ENCODE results near the gene STARD3. TPM values are rescaled to one million over a fixed set of nuclear protein-coding genes. Genes with fewer than 3 reads are reported as not detected.

The STARD3 gene
- total and polyA plus RNA-seq, 9 of the 15 experiments (the other 6 are each of a cell fraction or from before 2014, with no cell fraction given) = 0.63 to 87.0 (median 46.0) TPM

GRCh38 chr17:39650121-39650579, 13.2 kb downstream of the STARD3 start (continued):
- no peak for TF ChIP-seq ATF6 (CRISPR knock-in tag; IDR thresholded peaks at IDR 0.05)
- no peak for TF ChIP-seq ZNF232 (CRISPR knock-in tag; IDR thresholded peaks at IDR 0.05)
- TF ChIP-seq, protein P1, sequence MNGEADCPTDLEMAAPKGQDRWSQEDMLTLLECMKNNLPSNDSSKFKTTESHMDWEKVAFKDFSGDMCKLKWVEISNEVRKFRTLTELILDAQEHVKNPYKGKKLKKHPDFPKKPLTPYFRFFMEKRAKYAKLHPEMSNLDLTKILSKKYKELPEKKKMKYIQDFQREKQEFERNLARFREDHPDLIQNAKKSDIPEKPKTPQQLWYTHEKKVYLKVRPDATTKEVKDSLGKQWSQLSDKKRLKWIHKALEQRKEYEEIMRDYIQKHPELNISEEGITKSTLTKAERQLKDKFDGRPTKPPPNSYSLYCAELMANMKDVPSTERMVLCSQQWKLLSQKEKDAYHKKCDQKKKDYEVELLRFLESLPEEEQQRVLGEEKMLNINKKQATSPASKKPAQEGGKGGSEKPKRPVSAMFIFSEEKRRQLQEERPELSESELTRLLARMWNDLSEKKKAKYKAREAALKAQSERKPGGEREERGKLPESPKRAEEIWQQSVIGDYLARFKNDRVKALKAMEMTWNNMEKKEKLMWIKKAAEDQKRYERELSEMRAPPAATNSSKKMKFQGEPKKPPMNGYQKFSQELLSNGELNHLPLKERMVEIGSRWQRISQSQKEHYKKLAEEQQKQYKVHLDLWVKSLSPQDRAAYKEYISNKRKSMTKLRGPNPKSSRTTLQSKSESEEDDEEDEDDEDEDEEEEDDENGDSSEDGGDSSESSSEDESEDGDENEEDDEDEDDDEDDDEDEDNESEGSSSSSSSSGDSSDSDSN (IDR thresholded peaks at IDR 0.05; ENCODE audit: borderline replicate concordance in 1 of 2, low read depth in 2 of 2, low read length in 2 of 2) = no peak

DNA sequence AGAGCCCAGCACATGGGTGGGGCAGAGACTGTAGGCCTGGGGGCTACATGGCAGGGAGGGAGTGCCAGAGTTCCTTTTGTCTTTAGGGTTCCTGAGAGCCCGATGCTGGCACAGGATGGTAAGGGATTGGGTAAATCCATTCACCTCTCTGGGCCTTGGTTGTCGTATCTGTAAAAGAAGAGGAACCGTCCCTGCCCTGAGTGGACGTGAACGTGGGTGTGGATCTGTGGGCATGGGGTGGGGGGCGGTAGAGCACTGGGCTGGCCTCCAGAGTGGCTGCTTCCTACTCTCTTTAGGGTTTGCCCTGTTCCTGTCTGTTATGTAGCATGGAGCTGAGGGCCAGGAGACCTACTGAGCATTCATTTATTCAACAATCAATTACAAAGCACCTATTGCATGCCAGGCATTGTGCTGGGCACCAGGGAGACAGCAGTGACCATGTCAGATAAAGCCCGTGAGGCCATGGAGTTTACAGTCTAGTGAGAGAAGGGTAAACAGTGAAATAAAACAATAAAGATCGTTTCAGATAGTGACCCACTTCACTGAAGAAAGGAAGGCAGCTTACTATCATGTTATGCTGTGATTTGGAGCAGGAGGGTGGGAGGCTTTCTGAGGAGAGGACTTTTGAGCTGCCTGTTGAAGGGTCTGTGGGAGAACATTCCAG, 15.1 kb downstream of the STARD3 start:
- no peak for FAIRE-seq
- H4K20me1 ChIP-seq (replicated peaks; ENCODE audit: control insufficient read depth, insufficient read depth, low read length) = 0 out of 2 replicates have a peak, but pooled peaks cover 4% of the 10 kb centered on the region
- peak overlapping the region; percentile 34; the same call in 2 of the 3 replicates for H3K27ac ChIP-seq (ENCODE audit: extremely low read depth, low read depth, low read length)
- intact Hi-C loops (cut with micrococcal nuclease) (no loop called here), in situ Hi-C loops (cut with MboI) (no loop called here)
- no peaks in the 10 kb centered on the region for H3K9me1 ChIP-seq (ENCODE audit: control insufficient read depth, insufficient read depth, low read length)
- WGBS (ENCODE audit: insufficient coverage, low coverage, missing lambda C conversion rate) = 78% methylated on average over 8 of the region's 8 CpGs
- H3K9ac ChIP-seq (ENCODE audit: insufficient read depth in 1 of 2, low read depth in 2 of 2, low read length in 2 of 2) = peak overlapping the region in 1 of 2 experiments; percentile 89; a peak in 2 of 4 replicates
- H3K4me1 ChIP-seq (replicated peaks in 1 of 2; ENCODE audit: control insufficient read depth in 2 of 2, insufficient read depth in 2 of 2, low read length in 2 of 2) = peaks cover 58 to 69% of the 10 kb centered on the region in 2 experiments
- ChIA-PET POLR2A (interaction anchor here (0.5 to 1.8 kb wide), 6 partner anchors 14 to 671 kb away, joined by 3 to 7 read pairs (median 3); no protein-coding TSS in a partner anchor), CTCF (ENCODE audit: low intra/inter-chr PET ratio) (no interaction called here)
- no peak overlapping the region for H3K4me2 ChIP-seq (ENCODE audit: insufficient read depth, low read length)
- TF ChIP-seq, protein P2, sequence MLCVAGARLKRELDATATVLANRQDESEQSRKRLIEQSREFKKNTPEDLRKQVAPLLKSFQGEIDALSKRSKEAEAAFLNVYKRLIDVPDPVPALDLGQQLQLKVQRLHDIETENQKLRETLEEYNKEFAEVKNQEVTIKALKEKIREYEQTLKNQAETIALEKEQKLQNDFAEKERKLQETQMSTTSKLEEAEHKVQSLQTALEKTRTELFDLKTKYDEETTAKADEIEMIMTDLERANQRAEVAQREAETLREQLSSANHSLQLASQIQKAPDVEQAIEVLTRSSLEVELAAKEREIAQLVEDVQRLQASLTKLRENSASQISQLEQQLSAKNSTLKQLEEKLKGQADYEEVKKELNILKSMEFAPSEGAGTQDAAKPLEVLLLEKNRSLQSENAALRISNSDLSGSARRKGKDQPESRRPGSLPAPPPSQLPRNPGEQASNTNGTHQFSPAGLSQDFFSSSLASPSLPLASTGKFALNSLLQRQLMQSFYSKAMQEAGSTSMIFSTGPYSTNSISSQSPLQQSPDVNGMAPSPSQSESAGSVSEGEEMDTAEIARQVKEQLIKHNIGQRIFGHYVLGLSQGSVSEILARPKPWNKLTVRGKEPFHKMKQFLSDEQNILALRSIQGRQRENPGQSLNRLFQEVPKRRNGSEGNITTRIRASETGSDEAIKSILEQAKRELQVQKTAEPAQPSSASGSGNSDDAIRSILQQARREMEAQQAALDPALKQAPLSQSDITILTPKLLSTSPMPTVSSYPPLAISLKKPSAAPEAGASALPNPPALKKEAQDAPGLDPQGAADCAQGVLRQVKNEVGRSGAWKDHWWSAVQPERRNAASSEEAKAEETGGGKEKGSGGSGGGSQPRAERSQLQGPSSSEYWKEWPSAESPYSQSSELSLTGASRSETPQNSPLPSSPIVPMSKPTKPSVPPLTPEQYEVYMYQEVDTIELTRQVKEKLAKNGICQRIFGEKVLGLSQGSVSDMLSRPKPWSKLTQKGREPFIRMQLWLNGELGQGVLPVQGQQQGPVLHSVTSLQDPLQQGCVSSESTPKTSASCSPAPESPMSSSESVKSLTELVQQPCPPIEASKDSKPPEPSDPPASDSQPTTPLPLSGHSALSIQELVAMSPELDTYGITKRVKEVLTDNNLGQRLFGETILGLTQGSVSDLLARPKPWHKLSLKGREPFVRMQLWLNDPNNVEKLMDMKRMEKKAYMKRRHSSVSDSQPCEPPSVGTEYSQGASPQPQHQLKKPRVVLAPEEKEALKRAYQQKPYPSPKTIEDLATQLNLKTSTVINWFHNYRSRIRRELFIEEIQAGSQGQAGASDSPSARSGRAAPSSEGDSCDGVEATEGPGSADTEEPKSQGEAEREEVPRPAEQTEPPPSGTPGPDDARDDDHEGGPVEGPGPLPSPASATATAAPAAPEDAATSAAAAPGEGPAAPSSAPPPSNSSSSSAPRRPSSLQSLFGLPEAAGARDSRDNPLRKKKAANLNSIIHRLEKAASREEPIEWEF (CRISPR knock-in tag; IDR thresholded peaks at IDR 0.05) = no peak
- no peak for TF ChIP-seq FOS (IDR thresholded peaks at IDR 0.05; ENCODE audit: extremely low read depth, insufficient read length)
- no peak for TF ChIP-seq E2F3 (CRISPR knock-in tag; IDR thresholded peaks at IDR 0.05)
- H3K4me3 ChIP-seq = no peak overlapping the region
- DNase-seq (ENCODE audit: extremely low read depth in 1 of 4, low spot score in 3 of 4) = no peak
- H3K36me3 ChIP-seq (ENCODE audit: control insufficient read depth, insufficient read depth, low read length) = peaks cover 37% of the 10 kb centered on the region
- no peak overlapping the region for H2AFZ ChIP-seq (ENCODE audit: low read depth, low read length)
- no TSS peak for BruUV-seq (replicated peaks)
- H3K79me2 ChIP-seq (ENCODE audit: control insufficient read depth, insufficient read depth, low read length) = peaks cover 59% of the 10 kb centered on the region
- no peaks in the 10 kb centered on the region for H3K27me3 ChIP-seq (ENCODE audit: control insufficient read depth in 2 of 2, insufficient read depth in 2 of 2, low read length in 2 of 2)
- H3K9me3 ChIP-seq (replicated peaks; ENCODE audit: control insufficient read depth, insufficient read depth, low read depth, low read length) = no peaks in the 10 kb centered on the region
- ATAC-seq = no peak
